ENCODE results near the gene EBF4.

EBF4 gene, protein sequence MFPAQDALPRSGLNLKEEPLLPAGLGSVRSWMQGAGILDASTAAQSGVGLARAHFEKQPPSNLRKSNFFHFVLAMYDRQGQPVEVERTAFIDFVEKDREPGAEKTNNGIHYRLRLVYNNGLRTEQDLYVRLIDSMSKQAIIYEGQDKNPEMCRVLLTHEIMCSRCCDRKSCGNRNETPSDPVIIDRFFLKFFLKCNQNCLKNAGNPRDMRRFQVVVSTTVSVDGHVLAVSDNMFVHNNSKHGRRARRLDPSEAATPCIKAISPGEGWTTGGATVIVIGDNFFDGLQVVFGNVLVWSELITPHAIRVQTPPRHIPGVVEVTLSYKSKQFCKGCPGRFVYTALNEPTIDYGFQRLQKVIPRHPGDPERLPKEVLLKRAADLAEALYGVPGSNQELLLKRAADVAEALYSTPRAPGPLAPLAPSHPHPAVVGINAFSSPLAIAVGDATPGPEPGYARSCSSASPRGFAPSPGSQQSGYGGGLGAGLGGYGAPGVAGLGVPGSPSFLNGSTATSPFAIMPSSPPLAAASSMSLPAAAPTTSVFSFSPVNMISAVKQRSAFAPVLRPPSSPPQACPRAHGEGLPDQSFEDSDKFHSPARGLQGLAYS

DNA sequence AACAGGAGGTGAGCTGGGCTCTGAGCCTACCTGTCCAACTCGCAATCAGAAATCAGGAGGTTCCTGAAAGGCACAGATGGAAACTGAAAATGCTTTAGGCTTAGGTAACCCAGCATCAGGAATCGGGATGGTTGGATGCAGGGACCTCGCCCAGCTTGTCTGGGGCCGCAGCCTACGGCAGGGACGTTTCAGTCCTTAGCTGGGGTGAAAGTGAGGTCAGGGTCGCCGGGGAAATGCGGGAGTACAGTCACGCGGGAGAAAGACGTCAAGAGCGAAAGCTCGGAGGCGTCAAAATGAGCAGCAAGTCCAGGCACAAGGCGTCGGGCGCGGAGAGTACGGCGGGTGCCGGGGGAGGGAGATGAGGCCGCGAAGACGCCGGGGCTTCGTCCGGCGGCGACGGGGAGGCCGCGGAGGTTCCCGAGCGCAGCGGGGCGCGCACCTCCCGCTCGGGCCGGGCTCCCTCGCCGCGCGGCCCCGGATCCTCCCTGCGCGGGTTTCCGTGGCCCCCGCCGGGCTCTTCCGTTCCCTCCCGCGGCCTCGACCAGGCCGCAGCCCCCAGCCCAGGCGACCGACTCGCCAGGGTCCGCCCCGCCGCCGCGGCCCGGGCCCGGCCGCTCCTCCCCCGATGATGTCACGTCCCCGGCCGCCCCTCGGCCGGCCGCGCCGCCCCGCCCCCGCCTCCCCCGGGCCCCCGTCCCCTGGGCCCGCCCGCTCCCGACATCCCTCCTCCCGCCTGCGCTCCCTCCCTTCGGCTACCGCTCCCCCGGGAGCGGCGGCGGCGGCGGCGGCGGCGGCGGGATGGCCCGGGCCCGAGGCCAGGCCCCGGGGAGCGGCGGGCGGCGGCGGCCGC, at the start of gene EBF4:
Gene EBF4, plus strand, starts transcription at position 745 of the 850 bp plus-strand sequence. CDS start 866 bp downstream, outside the sequence.
- DNase-seq, result peak; percentile 54

DNA sequence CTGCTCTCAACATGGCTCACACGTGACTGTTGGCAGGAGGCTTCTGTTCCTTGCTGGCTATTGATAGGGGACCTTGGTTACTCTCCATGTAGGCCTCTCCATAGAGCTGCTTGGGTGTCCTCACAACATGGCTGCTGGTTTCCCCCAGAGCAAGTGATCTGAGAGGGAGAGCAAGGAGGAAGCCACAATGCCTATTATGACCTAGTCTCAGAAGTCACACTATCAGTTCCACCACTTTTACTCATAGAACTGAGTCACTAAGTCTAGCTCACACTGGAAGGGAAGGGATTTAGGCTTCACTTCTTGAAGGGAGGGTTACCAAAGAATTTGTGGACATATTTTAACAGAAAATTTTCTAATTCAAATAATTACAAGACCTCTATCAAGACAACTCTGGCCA, 48.9 kb upstream of the EBF4 start:
- no peak for DNase-seq

DNA sequence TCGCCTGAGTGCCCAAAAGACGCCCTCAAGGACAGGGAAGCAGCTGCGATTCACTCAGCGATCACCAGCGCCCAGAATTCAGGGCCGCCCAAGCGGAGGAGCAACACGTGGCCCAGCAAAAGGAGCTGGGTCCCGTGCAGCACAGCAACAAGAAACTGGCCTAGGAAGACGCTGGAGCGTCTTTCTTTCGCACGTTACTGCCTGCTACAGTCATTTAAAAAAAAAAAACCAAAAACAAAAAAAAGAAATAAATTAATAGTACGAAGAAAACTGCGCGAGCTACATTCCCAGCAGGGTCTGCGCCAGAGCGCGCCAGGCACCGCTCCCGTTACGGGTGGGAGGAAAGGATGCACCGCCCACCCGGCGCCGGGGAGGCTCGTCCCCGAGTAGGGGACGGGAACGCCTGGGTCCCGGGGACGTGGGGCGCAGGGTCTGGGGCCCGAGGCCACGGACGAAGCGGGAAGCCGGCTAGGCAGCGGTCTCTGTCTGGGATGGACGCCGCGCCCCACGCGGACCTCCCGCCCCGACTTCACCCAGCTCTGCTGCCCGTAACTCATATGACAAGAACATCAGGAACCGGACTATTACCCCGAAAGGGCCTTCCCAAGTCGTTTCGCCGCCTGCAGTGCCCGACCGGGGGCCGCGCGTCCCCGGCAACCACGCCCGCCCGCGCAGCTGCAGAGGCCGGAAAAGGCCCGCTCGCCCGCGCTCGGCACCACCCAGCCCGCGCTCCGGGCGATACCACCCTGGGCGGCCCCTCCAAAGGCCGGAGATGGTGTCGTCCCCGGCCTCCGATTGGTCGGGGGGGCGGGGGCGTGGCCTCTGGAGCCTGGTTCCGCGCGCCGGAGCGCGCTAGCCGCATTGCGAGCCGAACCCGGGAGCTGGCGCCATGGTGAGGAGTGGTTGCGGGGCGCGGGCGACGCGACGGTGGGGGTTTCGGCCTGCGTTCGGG, 40.5 kb upstream of the EBF4 start, which contains the start of gene NOP56:
Gene NOP56, plus strand, starts transcription at position 861 of the 952 bp plus-strand sequence. Its CDS starts 29 bp downstream, at position 890.
- peak; percentile 95 for DNase-seq

DNA sequence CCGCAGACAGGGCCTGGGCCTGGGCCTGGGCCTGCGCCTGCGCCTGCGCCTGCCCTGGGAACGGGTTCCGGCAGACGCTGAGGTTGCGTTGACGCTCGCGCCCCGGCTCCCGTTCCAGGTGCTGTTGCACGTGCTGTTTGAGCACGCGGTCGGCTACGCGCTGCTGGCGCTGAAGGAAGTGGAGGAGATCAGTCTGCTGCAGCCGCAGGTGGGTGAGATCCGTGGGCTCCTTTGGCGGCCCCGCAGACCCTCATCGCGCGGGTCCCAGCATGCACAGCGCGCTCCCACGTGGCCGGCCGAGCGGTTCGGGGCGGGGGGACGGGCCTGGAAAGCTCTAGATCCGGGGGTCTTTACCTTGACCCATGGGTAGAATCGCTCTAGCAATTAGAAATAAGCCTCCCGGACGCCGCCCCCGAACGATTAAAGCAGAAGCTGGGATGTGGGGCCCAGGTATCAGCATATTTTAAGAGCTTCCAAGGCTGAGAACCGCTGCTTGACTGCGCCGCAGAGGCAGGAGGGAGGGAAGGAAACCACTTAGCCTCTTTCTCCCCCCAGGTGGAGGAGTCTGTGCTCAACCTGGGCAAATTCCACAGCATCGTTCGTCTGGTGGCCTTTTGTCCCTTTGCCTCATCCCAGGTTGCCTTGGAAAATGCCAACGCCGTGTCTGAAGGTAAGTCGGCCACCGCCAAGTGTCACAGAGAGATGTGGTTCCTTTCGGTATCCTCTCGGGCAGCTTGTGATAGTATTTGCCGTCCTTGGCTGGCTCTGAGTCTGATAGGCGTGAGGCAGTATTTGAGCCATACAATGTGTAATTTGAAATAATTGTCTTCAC, 39.6 kb upstream of the EBF4 start:
- peak; percentile 30 for DNase-seq

DNA sequence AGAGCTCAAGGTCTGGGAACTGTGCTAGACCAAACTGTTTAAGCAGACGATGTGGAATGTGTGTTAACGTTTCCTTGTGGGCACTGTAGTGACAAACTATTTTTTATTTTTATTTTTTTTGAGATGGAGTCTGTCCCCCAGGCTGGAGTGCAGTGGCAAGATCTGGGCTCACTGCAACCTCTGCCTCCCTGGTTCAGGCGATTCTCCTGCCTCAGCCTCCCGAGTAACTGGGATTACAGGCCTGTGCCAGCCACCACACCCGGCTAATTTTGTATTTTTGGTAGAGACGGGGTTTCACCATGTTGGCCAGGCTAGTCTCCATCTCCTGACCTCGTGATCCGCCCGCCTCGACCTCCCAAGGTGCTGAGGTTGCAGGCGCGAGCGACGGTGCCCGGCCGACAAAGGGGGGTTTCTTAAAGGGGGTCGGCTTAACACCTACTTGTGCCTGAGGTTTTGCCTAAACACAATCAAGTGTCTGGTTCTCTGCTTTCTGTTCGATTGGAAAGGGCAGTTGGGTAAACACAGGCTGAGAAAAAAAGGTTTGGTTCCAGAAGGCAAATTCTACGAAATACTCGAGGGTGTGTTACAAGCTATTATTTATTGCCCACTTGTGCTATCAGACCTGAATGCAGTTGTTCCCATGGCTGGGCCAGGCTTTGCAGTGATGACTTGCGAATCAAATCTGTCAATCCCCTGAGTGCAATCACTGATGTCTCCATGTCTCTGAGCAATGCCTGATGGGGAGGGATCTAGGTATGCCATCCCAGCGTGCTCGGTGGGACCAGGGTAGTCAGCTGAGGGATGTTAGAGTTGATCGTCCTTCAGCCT, 38.8 kb upstream of the EBF4 start:
- no peak for DNase-seq

DNA sequence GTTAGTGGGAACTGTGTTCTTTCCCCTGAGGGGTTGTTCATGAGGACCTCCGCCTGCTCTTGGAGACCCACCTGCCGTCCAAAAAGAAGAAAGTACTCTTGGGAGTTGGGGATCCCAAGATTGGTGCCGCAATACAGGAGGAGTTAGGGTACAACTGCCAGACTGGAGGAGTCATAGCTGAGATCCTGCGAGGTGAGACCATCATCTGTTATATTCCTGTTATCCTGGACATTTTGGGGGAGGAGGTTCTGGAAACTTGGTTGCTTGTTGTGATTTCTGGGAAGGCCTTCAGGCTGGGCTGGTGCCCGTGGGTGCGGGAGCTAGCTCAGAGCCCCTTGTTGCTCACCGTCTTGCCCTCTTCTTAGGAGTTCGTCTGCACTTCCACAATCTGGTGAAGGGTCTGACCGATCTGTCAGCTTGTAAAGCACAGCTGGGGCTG, 38.2 kb upstream of the EBF4 start:
- DNase-seq, result no peak

DNA sequence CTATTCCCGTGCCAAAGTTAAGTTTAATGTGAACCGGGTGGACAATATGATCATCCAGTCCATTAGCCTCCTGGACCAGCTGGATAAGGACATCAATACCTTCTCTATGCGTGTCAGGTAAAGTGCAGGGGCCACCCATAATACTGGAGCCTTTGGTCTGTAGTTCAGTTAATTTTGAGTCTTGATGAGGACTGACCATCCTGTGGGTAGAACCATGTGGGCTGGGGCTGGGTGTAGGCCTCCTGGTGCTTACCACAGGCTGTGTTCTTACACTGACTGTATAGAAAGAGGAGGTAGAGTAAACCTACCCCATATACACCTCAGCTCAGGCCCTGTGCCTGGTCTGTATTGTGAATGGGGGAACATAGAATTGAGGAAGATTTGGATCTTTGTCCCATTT, 37.7 kb upstream of the EBF4 start:
- DNase-seq, result no peak

DNA sequence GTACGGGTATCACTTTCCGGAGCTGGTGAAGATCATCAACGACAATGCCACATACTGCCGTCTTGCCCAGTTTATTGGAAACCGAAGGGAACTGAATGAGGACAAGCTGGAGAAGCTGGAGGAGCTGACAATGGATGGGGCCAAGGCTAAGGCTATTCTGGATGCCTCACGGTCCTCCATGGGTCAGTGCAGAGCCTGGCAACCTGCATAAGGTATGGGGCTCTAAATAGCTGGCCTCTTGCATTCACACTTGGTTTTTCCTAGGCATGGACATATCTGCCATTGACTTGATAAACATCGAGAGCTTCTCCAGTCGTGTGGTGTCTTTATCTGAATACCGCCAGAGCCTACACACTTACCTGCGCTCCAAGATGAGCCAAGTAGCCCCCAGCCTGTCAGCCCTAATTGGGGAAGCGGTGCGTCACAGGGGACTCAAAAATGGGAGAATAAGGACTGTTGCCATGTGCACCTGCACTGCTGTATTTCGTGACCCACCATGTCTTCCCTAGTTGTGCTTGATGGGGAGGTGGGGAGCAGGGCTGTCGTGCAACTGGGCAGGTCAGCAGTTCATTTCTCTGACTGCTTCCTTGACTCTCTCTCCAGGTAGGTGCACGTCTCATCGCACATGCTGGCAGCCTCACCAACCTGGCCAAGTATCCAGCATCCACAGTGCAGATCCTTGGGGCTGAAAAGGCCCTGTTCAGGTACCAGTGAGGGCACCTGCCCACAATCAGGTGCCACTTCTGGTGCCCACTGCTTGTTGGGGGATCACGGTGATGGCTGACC, 37.1 kb upstream of the EBF4 start:
- DNase-seq, result no peak

DNA sequence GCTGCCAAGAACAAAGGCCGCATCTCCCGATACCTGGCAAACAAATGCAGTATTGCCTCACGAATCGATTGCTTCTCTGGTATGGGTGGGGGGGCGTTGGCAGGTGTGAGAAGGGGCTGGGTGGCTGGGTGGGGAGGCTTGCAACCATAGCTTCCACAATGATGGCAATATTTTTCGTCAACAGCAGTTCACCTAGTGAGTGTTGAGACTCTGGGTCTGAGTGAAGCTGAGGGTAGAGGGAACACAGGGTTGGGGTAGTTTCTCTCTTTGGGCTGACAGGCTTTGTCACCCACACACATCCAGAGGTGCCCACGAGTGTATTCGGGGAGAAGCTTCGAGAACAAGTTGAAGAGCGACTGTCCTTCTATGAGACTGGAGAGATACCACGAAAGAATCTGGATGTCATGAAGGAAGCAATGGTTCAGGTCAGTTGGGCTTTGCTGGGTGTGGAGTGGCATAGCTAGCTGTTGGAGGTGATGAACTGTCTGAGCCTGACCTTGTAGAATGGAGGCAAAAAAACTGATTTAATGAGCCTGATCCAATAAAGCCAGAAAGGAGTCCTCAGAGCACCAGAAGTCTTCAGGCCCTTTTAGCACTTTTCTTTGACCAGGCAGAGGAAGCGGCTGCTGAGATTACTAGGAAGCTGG, 36.0 kb upstream of the EBF4 start:
- DNase-seq, result no peak

DNA sequence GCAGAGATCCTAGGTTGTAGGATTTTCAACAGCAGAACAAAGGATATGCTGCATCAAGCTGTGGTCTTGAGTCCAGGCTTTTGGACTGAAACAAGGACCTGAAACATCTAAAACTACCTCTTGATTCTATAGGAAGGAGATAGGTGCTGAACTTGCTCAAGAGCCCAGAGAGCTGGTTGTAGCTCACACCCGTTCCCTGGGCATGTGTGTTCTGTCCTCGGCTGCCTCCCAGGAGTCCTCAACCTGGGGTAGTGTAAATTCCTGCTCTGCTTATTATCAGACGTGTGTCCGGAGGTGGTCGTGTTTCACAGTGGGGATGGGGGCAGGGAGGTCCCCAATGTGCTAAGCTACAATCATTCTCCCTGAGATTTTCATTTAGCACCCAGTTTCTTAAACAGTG, 35.3 kb upstream of the EBF4 start:
- DNase-seq, result no peak

DNA sequence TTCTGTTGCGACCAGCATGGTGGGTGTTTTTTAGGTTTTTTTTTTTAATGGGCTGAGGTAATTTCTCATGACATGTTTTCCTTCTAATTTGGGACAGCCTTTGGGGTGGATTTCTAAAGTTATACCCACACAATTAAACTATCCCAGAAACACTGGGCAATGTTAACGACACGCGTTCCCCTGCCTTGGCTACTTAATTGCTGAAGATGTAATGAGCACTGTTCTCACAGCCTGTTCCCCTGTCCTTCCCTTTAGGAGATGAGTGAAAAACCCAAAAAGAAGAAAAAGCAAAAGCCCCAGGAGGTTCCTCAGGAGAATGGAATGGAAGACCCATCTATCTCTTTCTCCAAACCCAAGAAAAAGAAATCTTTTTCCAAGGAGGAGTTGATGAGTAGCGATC, 34.9 kb upstream of the EBF4 start:
- no peak for DNase-seq

DNA sequence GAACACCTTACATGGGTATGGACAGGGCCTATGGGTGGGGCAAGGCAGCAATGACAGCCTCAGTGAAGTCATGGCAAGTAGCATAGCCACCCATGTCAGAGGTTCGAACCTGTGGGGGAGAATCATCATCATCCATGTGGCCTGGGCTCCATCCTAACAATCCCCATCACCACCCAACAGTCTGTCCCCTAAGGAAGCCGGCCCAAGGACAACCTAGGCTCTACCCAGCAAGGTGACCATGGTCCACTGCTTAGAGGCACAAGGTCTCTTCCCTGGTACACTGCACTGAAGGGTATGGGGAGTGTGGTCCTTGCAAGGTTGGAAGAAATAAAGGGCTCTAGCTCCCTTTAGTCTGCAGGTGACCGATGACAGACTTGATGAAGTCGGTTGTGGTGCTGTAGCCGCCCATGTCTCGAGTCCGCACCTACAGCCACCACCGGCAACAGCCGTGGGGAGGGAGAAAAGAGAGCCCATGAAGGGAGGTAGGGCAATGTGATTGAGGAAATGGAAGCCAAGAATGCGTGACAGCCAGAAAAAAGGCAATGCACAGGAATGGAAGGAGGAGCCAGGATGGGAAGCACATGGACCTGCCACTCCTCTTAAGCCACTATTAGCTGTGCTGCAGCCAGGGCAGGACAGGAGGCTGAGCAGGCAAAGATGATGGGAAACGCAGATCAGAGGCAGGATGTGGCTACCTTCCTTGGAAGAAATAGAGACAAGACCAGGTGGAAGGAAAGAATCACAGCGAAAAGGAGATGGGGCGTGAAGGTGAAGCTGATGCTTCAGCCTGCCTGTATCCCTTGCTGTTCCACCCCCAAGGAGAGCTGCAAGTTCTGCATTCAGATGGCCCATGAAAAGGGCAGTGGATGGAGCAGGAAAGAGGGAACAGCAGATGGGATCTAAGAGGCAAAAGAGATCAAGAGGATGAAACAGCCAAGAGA, 33.9 kb upstream of the EBF4 start:
- DNase-seq, result no peak

DNA sequence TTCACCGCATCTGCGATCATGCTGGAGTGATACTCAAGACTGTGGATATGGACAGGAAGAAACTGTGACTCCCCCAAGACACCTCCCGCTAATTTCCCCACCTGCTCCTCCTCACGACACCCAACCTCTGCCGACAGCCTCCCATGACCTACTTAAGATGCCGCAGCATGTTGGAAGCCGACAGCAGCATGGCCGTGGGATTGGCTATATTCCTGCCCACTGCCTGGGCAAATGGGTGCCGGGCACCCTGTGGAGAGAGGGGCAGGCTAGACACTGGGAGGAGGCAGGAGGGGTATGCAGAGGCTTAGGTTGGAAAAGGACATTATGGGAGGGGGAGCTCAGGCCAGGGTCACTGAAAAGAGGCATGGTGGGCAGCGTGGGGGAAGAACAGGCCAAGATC, 33.0 kb upstream of the EBF4 start:
- DNase-seq, result no peak

DNA sequence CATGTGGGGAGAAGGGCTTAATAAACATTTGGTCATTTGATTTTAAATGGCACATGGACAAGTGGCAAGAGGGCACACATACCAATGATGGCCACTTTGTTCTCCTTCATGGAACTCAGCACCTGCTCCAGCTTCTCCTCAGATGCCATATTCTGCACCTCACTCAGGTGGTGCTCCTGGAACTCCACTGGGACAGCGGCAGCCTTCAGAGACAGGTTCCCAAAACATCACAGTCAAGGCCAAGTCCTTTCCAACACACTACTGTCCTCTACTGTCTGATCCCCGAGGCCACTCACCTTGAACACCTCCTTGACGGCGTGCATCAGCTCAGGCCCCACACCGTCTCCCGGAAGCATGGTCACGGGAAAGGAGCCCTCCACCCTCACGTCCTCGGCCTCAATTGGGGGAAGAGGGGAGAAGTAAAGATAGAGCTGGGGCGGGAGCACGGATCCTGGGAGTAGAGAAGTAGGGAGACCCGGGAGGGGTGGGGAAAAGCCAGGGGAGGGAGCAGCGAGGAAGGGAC, 29.2 kb upstream of the EBF4 start:
- DNase-seq, result no peak

DNA sequence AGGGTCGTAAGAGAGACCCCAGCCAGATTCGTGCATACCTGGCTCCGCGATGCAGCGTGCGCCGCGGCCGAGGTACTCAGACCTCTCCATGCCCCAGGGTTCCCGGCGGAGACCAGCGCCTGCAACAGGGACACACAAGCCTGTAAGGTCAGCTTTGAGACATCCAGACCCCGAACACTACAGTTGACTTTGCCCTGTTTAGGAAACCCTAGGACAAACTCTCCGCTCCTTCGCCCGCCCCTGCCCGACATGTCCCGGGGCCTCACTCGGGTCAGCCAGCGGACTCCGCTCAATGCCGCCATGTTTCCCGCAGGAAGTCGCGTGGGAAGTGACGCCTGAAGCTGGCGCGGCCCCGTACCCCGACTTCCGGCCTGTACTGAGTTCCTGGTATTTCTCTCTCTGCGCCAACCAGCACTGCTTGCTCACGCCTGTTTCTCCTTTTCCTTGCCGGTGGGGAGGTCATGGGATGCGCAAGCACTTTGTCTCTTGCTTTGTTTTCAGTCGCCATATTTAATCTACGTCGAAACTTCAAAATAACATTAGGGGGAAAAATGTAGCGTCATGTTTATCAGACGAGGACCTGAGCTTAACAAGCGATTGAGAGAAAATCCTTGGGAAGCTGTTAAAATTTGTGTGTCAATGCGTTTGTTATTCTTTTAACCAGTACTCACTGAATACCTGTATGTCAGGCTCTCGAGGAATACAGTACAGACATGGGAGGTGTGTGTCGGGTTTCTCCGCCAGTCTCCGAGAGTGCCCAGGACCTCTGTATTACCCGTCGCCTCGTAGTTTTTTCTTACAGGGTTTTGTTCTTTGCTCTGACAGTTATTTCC, 28.5 kb upstream of the EBF4 start, which contains the start of gene IDH3B:
Gene IDH3B, minus strand, starts transcription at position 330 of the 833 bp plus-strand sequence. Its CDS starts 28 bp downstream, at position 302.
- DNase-seq, result peak; percentile 90

DNA sequence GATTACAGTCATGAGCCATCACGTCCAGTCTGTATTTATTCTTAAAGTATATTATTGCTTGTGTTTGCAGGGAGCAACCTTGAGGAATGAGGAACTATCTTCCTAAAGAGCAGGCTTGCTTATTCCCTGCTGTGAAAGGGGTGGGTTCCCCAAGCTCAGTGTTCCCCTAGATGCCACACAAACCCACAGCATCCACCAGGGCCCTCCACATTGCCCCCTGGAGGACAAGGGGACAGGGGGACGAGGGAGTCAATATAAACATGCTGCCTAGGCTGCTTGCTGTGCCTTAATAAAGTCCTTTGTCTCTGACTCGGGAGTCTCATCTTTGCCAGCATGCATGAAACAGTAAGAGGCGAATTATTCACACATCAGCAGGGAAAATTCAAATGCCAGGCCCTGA, 20.6 kb upstream of the EBF4 start:
- no peak for DNase-seq

Measured in CD4-positive, alpha-beta T cell treated with Interleukin-6 for 4 hours (primary cell).